Upper lobe of right lung (tissue), 1 donor: ENCODE measurements around the gene SCN1B. TPM values are rescaled to one million over a fixed set of nuclear protein-coding genes. Genes with fewer than 3 reads are reported as not detected.

Source experiments
- ATAC-seq: fragments of 200-7000 bp; cut with Tn5 transposase; one replicate; pipeline ENCODE4 v1.9.1; 2020; ENCODE audit warnings: mild to moderate bottlenecking, moderate library complexity
- DNase-seq: peaks from one replicate; pipeline ENCODE4 v3.0.0-alpha.2; 2020
- H3K27ac ChIP-seq: fragments of 200-600 bp; one replicate; pipeline ENCODE4 v1.8.0; 2022
- H3K27me3 ChIP-seq: fragments of 200-600 bp; one replicate; pipeline ENCODE4 v1.8.0; 2022; ENCODE audit warnings: mild to moderate bottlenecking
- H3K36me3 ChIP-seq: fragments of 200-600 bp; one replicate; pipeline ENCODE4 v1.8.0; 2022
- H3K4me1 ChIP-seq: fragments of 200-600 bp; one replicate; pipeline ENCODE4 v1.8.0; 2022
- H3K4me3 ChIP-seq: fragments of 200-600 bp; one replicate; pipeline ENCODE4 v1.8.0; 2022; ENCODE audit warnings: mild to moderate bottlenecking
- H3K9me3 ChIP-seq: fragments of 200-600 bp; one replicate; pipeline ENCODE4 v1.8.0; 2022
- CTCF ChIP-seq: fragments of 200-600 bp; IDR thresholded peaks from one replicate; pipeline ENCODE4 v1.8.0; 2022; ENCODE audit warnings: antibody characterized with exemption
- intact Hi-C: fragments of 100-400 bp; cut with DNase I; formaldehyde crosslinking; loops from one replicate; pipeline ENCODE4 v1.11.0; 2022
- total RNA-seq: library from RNA; stranded (reverse); fragmentation: NEBNext Ultra II Directional; extraction: Animal tissue kit (Norgen Biotek cat#: 25700); gene quantifications from one replicate; pipeline ENCODE4 v1.2.1, GENCODE V29; 2021
- donor health status: DM: no; HTN: yes; CAD: no; lungs with severe emphysema.

Gene SCN1B
- total RNA-seq, 1 donor from 2014 or later = 8.7 TPM

GRCh38 chr19:35056513-35057063, 26.3 kb downstream of the SCN1B start:
- no peak overlapping the region for H3K4me3 ChIP-seq
- DNase-seq = no peak
- H3K36me3 ChIP-seq = no peaks in the 10 kb centered on the region
- no peaks in the 10 kb centered on the region for H3K9me3 ChIP-seq
- no peak overlapping the region for H3K27ac ChIP-seq
- H3K27me3 ChIP-seq = no peaks in the 10 kb centered on the region
- H3K4me1 ChIP-seq = no peaks in the 10 kb centered on the region
- intact Hi-C loops = no loop called here
- ATAC-seq = no peak
- no peak for TF ChIP-seq CTCF

- no peak for TF ChIP-seq CTCF
- intact Hi-C loops = no loop called here
- DNase-seq (no peak), ATAC-seq (no peak)
- Histone ChIP-seq H3K4me3 (no peak overlapping the region), H3K27me3 (no peaks in the 10 kb centered on the region), H3K27ac (no peak overlapping the region), H3K36me3 (no peaks in the 10 kb centered on the region), H3K4me1 (no peaks in the 10 kb centered on the region), H3K9me3 (no peaks in the 10 kb centered on the region)
These were observed 28.1 kb downstream of the SCN1B start for GRCh38 chr19:35058370-35058769.

- no peak for TF ChIP-seq CTCF
- Histone ChIP-seq H3K4me1 (no peaks in the 10 kb centered on the region), H3K36me3 (no peaks in the 10 kb centered on the region), H3K27me3 (no peaks in the 10 kb centered on the region), H3K27ac (no peak overlapping the region), H3K4me3 (no peak overlapping the region), H3K9me3 (no peaks in the 10 kb centered on the region)
- intact Hi-C loops = no loop called here
- DNase-seq = no peak
- no peak for ATAC-seq
These were observed 28.9 kb downstream of the SCN1B start for GRCh38 chr19:35059006-35059798.

GRCh38 chr19:35059799-35060091, 29.5 kb downstream of the SCN1B start:
- DNase-seq = no peak
- Histone ChIP-seq H3K9me3 (no peaks in the 10 kb centered on the region), H3K27me3 (no peaks in the 10 kb centered on the region), H3K4me3 (no peak overlapping the region), H3K4me1 (no peaks in the 10 kb centered on the region), H3K27ac (no peak overlapping the region), H3K36me3 (no peaks in the 10 kb centered on the region)
- ATAC-seq = peak; percentile 19
- TF ChIP-seq CTCF = no peak
- intact Hi-C loops = no loop called here

GRCh38 chr19:35060160-35060855, 30.0 kb downstream of the SCN1B start:
- no peaks in the 10 kb centered on the region for H3K27me3 ChIP-seq
- ATAC-seq = peak; percentile 20
- no peaks in the 10 kb centered on the region for H3K9me3 ChIP-seq
- no peak overlapping the region for H3K4me3 ChIP-seq
- intact Hi-C loops = no loop called here
- no peak for TF ChIP-seq CTCF
- no peaks in the 10 kb centered on the region for H3K36me3 ChIP-seq
- H3K4me1 ChIP-seq = no peaks in the 10 kb centered on the region
- H3K27ac ChIP-seq = no peak overlapping the region
- DNase-seq = no peak
